HUES48 (cell line): Measurements from ENCODE around the gene TTC21A.

ENCODE experiments used
- H3K27ac ChIP-seq: one replicate; pipeline ENCODE4 v1.7.0; 2013; ENCODE audit warnings: low read depth, low read length, inconsistent platforms
- H3K27me3 ChIP-seq: 2 replicates; pipeline ENCODE4 v1.6.1; 2013; ENCODE audit warnings: mild to moderate bottlenecking, low read length; ENCODE audit not compliant: control insufficient read depth, insufficient read depth
- H3K36me3 ChIP-seq: 2 replicates; pipeline ENCODE4 v1.6.1; 2013; ENCODE audit warnings: low read length; ENCODE audit not compliant: control insufficient read depth, insufficient read depth
- H3K4me1 ChIP-seq: 2 replicates; pipeline ENCODE4 v1.6.1; 2013; ENCODE audit warnings: mild to moderate bottlenecking, low read length; ENCODE audit not compliant: control insufficient read depth, insufficient read depth
- H3K4me3 ChIP-seq: 2 replicates; pipeline ENCODE4 v1.5.1; 2013; ENCODE audit warnings: mild to moderate bottlenecking, low read depth, low read length
- H3K9ac ChIP-seq: 2 replicates; pipeline ENCODE4 v1.6.1; 2013; ENCODE audit warnings: mild to moderate bottlenecking, low read depth, low read length, moderate library complexity
- H3K9me3 ChIP-seq: 2 replicates; pipeline ENCODE4 v1.6.1; 2013; ENCODE audit warnings: low read length; ENCODE audit not compliant: control insufficient read depth, insufficient read depth

The TTC21A gene

GRCh38 chr3:39130693-39131265, 23.3 kb downstream of the TTC21A start:
- Histone ChIP-seq H3K4me1 (no peaks in the 10 kb centered on the region), H3K27ac (no peak overlapping the region), H3K36me3 (no peaks in the 10 kb centered on the region), H3K9me3 (no peaks in the 10 kb centered on the region), H3K27me3 (no peaks in the 10 kb centered on the region), H3K4me3 (no peak overlapping the region), H3K9ac (no peak overlapping the region)

- Histone ChIP-seq H3K9ac (no peak overlapping the region), H3K36me3 (no peaks in the 10 kb centered on the region), H3K27me3 (no peaks in the 10 kb centered on the region), H3K9me3 (no peaks in the 10 kb centered on the region), H3K27ac (no peak overlapping the region), H3K4me1 (no peaks in the 10 kb centered on the region), H3K4me3 (no peak overlapping the region)
Measured at GRCh38 chr3:39132096-39133092, 24.9 kb downstream of the TTC21A start.

GRCh38 chr3:39133093-39133490, 25.6 kb downstream of the TTC21A start:
- Histone ChIP-seq H3K4me3 (no peak overlapping the region), H3K9me3 (no peaks in the 10 kb centered on the region), H3K36me3 (no peaks in the 10 kb centered on the region), H3K27me3 (no peaks in the 10 kb centered on the region), H3K9ac (no peak overlapping the region), H3K27ac (no peak overlapping the region), H3K4me1 (no peaks in the 10 kb centered on the region)

GRCh38 chr3:39133822-39134221, 26.3 kb downstream of the TTC21A start:
- no peaks in the 10 kb centered on the region for H3K36me3 ChIP-seq
- H3K4me1 ChIP-seq: no peaks in the 10 kb centered on the region
- H3K27me3 ChIP-seq: no peaks in the 10 kb centered on the region
- no peaks in the 10 kb centered on the region for H3K9me3 ChIP-seq
- no peak overlapping the region for H3K4me3 ChIP-seq
- H3K27ac ChIP-seq: no peak overlapping the region
- H3K9ac ChIP-seq: no peak overlapping the region

- H3K9me3 ChIP-seq: no peaks in the 10 kb centered on the region
- H3K9ac ChIP-seq: no peak overlapping the region
- H3K27ac ChIP-seq: no peak overlapping the region
- no peaks in the 10 kb centered on the region for H3K36me3 ChIP-seq
- H3K4me3 ChIP-seq: no peak overlapping the region
- no peaks in the 10 kb centered on the region for H3K4me1 ChIP-seq
- no peaks in the 10 kb centered on the region for H3K27me3 ChIP-seq
Measured at GRCh38 chr3:39134305-39134704, 26.8 kb downstream of the TTC21A start.

- Histone ChIP-seq H3K9me3 (no peaks in the 10 kb centered on the region), H3K27ac (no peak overlapping the region), H3K27me3 (no peaks in the 10 kb centered on the region), H3K9ac (no peak overlapping the region), H3K36me3 (no peaks in the 10 kb centered on the region), H3K4me1 (no peaks in the 10 kb centered on the region), H3K4me3 (no peak overlapping the region)
Measured at GRCh38 chr3:39135170-39135805, 27.8 kb downstream of the TTC21A start.

- Histone ChIP-seq H3K36me3 (peaks cover 11% of the 10 kb centered on the region; the same call in 1 of the 2 replicates), H3K9ac (no peak overlapping the region), H3K9me3 (no peaks in the 10 kb centered on the region), H3K27me3 (no peaks in the 10 kb centered on the region), H3K4me1 (no peaks in the 10 kb centered on the region), H3K4me3 (no peak overlapping the region), H3K27ac (no peak overlapping the region)
Measured at GRCh38 chr3:39136533-39137434, 29.3 kb downstream of the TTC21A start.

- Histone ChIP-seq H3K4me1 (no peaks in the 10 kb centered on the region), H3K4me3 (no peak overlapping the region), H3K27me3 (no peaks in the 10 kb centered on the region), H3K9ac (no peak overlapping the region; the same call in 1 of the 2 replicates), H3K27ac (no peak overlapping the region), H3K36me3 (peaks cover 18% of the 10 kb centered on the region), H3K9me3 (no peaks in the 10 kb centered on the region)
Measured at GRCh38 chr3:39137435-39137936, 30.0 kb downstream of the TTC21A start.

GRCh38 chr3:39137991-39138803, 30.7 kb downstream of the TTC21A start:
- Histone ChIP-seq H3K9ac (no peak overlapping the region; the same call in 1 of the 2 replicates), H3K9me3 (no peaks in the 10 kb centered on the region), H3K27ac (no peak overlapping the region), H3K36me3 (peaks cover 25% of the 10 kb centered on the region), H3K27me3 (no peaks in the 10 kb centered on the region), H3K4me3 (no peak overlapping the region), H3K4me1 (no peaks in the 10 kb centered on the region)
